Muscle of leg (tissue), 9 donors: ENCODE results near the gene OR10A5. TPM values are rescaled to one million over a fixed set of nuclear protein-coding genes. Genes with fewer than 3 reads are reported as not detected.

Experiments used
- polyA plus RNA-seq, 8 donors: library from polyadenylated mRNA; unstranded; fragments of 120-200 nt; gene quantifications; one replicate each; pipeline versions ENCODE4 v1.2.1 to v1.2.3, GENCODE V29; 2013; ENCODE audit warnings: inconsistent platforms in 1 of 8, low replicate concordance in 1 of 8; ENCODE audit not compliant: insufficient read length in 8 of 8, insufficient read depth in 1 of 8
- total RNA-seq: library from RNA; stranded (reverse); fragments of 120-200 nt; gene quantifications from one replicate; pipeline ENCODE4 v1.2.4, GENCODE V29; 2013

Gene OR10A5
- total and polyA plus RNA-seq, 9 donors, result not detected

Other genes with a start within 250 kb of the OR10A5 start
- 24.3 TPM for gene RRP8, start 242.1 kb upstream of the OR10A5 start, total RNA-seq
- gene RRP8, start 242.1 kb upstream of the OR10A5 start, polyA plus RNA-seq, result 10 to 100 TPM; 16.7 to 20.6 (median 18.8) TPM
- gene ILK, start 241.9 kb upstream of the OR10A5 start, total RNA-seq, result 144 TPM
- gene ILK, start 241.9 kb upstream of the OR10A5 start, polyA plus RNA-seq, result 100 to 1,000 TPM; 139 to 165 (median 149) TPM
- gene TAF10, start 233.5 kb upstream of the OR10A5 start, total RNA-seq, result 76.3 TPM
- gene TAF10, start 233.5 kb upstream of the OR10A5 start, polyA plus RNA-seq, result 100 to 1,000 TPM in 6 of 8 donors, 10 to 100 TPM in 2; 95.7 to 128 (median 110) TPM
- 17.1 TPM for gene TPP1, start 226.3 kb upstream of the OR10A5 start, total RNA-seq
- 10 to 100 TPM; 30.9 to 52.0 (median 37.8) TPM for gene TPP1, start 226.3 kb upstream of the OR10A5 start, polyA plus RNA-seq
- gene DCHS1, start 189.9 kb upstream of the OR10A5 start, total RNA-seq, result 36.3 TPM
- gene DCHS1, start 189.9 kb upstream of the OR10A5 start, polyA plus RNA-seq, result 10 to 100 TPM; 30.7 to 69.3 (median 51.0) TPM
- gene MRPL17, start 162.3 kb upstream of the OR10A5 start, total RNA-seq, result 37.2 TPM
- gene MRPL17, start 162.3 kb upstream of the OR10A5 start, polyA plus RNA-seq, result 10 to 100 TPM; 63.5 to 86.7 (median 71.7) TPM
- gene OR2AG2, start 73.7 kb upstream of the OR10A5 start, total RNA-seq, result 0.04 TPM
- under 1 TPM in 3 of 8 donors, not detected in 5; 0.04 to 0.05 (median 0.04) TPM for gene OR2AG2, start 73.7 kb upstream of the OR10A5 start, polyA plus RNA-seq
- gene OR2AG1, start 62.7 kb upstream of the OR10A5 start, total RNA-seq, result not detected
- under 1 TPM in 4 of 8 donors, not detected in 4; 0.04 to 0.05 (median 0.05) TPM for gene OR2AG1, start 62.7 kb upstream of the OR10A5 start, polyA plus RNA-seq
- 0.04 TPM for gene OR6A2, start 46.0 kb upstream of the OR10A5 start, total RNA-seq
- under 1 TPM in 1 of 8 donors, not detected in 7; 0.04 TPM for gene OR6A2, start 46.0 kb upstream of the OR10A5 start, polyA plus RNA-seq
- not detected for gene OR10A2, start 17.4 kb downstream of the OR10A5 start, total RNA-seq
- not detected for gene OR10A2, start 17.4 kb downstream of the OR10A5 start, polyA plus RNA-seq
- gene OR10A4, start 30.9 kb downstream of the OR10A5 start, total RNA-seq, result not detected
- not detected for gene OR10A4, start 30.9 kb downstream of the OR10A5 start, polyA plus RNA-seq
- not detected for gene OR2D2, start 46.8 kb downstream of the OR10A5 start, total RNA-seq
- not detected for gene OR2D2, start 46.8 kb downstream of the OR10A5 start, polyA plus RNA-seq
- gene OR2D3, start 75.3 kb downstream of the OR10A5 start, total RNA-seq, result not detected
- not detected for gene OR2D3, start 75.3 kb downstream of the OR10A5 start, polyA plus RNA-seq
- 0.89 TPM for gene ZNF215, start 80.7 kb downstream of the OR10A5 start, total RNA-seq
- 1 to 10 TPM in 6 of 8 donors, under 1 TPM in 2; 0.88 to 1.6 (median 1.2) TPM for gene ZNF215, start 80.7 kb downstream of the OR10A5 start, polyA plus RNA-seq
- 3.4 TPM for gene ZNF214, start 174.7 kb downstream of the OR10A5 start, total RNA-seq
- gene ZNF214, start 174.7 kb downstream of the OR10A5 start, polyA plus RNA-seq, result 1 to 10 TPM; 1.5 to 2.7 (median 2.2) TPM
- 0.04 TPM for gene NLRP14, start 174.8 kb downstream of the OR10A5 start, total RNA-seq
- under 1 TPM in 7 of 8 donors, not detected in 1; 0.04 to 0.07 (median 0.05) TPM for gene NLRP14, start 174.8 kb downstream of the OR10A5 start, polyA plus RNA-seq
- gene RBMXL2, start 243.3 kb downstream of the OR10A5 start, total RNA-seq, result 0.04 TPM
- gene RBMXL2, start 243.3 kb downstream of the OR10A5 start, polyA plus RNA-seq, result under 1 TPM in 1 of 8 donors, not detected in 7; 0.06 TPM